Parietal lobe (tissue), 2 donors: ENCODE measurements around the gene LCE3E. TPM values are rescaled to one million over a fixed set of nuclear protein-coding genes. Genes with fewer than 3 reads are reported as not detected.

Experiments used
- small RNA-seq: library from RNA; depleted of rRNA; stranded (forward); fragments of <200 nt; gene quantifications from one replicate; pipeline ENCODE3, GENCODE V24; 2014; ENCODE audit warnings: low replicate concordance
- total RNA-seq: library from RNA; depleted of rRNA; stranded (reverse); fragments of >200 nt; gene quantifications from one replicate; pipeline ENCODE4 v1.2.3, GENCODE V29; 2014

The LCE3E gene, protein sequence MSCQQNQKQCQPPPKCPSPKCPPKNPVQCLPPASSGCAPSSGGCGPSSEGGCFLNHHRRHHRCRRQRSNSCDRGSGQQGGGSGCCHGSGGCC
- total RNA-seq: not detected

DNA sequence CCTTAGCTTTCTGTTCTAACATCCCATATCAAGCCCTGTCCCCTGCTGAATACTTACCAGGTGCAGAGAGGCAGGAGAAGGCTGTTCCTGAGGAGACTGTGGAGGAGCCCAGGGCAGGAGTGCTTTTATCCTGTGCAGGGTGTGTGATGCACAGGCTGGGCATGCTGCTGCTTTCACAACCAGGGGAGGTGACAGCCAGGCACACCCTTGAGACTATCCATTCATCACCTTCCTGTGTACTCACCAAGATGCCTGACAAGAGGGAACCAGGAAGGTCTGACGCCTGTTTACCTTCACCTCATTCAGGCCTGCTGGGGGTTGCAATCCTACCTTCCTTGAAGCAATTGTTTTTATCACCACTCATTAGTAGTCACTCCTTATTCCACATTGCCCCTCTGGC, at the start of gene LCE3E:
Gene LCE3E (minus strand): TSS at position 100 of the 400 bp plus-strand sequence. CDS start 572 bp downstream, outside the sequence.

DNA sequence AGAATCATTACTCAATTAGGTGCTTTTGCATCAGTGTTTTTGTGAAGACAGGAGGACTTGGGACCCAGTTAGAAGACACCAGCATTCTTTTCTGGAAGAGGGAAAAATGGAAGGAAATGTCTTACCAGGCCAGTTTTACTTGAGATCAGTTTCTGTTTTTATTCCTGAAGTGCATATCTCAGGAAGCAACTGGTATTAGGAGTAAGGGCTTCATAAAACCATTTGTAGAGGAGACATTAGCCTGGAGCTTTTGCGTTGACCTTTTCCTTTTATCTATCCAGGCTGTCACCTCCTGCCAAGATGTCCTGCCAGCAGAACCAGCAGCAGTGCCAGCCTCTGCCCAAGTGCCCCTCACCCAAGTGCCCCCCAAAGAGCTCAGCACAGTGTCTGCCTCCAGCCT, 46.9 kb upstream of the LCE3E start, which contains the start of gene LCE3B:
Gene LCE3B (plus strand): TSS at position 301 of the 400 bp plus-strand sequence. CDS start 0 bp downstream, at position 301.

DNA sequence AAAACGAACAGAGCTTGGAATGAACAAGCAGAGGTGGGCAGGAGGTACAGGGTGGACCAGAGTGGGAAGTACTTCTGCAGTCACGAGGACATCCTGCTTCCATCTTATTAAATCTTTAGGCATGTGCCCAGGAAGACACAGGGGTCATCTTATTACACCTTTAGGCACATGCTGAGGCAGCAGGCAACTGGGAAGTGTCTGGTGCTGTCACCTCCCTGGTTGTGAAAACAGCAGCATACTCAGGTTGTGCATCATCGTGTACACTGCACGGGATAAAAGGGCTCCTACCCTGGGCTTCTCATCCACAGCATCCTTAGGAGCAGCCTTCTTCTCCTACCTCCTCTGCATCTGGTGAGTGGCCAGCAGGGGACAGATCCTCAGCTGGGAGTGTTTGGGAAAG, 33.4 kb upstream of the LCE3E start, which contains the start of gene LCE3C:
Gene LCE3C (plus strand): TSS at position 301 of the 400 bp plus-strand sequence. CDS start 498 bp downstream, outside the sequence.

DNA sequence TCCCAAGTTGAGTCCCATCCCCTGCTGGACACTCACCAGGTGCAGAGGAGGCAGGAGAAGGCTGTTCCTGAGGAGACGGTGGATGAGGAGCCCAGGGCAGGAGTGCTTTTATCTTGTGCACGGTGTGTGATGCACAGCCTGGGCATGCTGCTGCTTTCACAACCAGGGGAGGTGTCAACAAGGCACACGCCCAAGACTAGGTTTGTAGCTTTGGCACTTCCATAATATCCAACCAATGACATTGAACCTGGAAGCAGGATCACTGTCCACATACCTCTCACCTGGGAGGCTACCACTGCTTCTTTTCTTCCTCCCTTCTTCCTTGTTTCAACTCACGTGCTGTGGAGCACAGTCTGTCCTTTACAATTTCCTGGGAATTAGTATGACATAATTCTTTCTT, 13.9 kb upstream of the LCE3E start, which contains the start of gene LCE3D:
Gene LCE3D (minus strand): TSS at position 84 of the 400 bp plus-strand sequence. CDS start 580 bp downstream, outside the sequence.

Small RNA genes lying within 50 kb of the gene (small RNA-seq; reads per million reads assigned to genes)
- not detected for gene LCE3B

Other genes with a start within 250 kb of the LCE3E start
- not detected for gene FLG, start 241.5 kb downstream of the LCE3E start, total RNA-seq
- not detected for gene FLG2, start 206.8 kb downstream of the LCE3E start, total RNA-seq
- gene CRNN, start 152.5 kb downstream of the LCE3E start, total RNA-seq: not detected
- not detected for gene LCE5A, start 56.0 kb downstream of the LCE3E start, total RNA-seq
- not detected for gene CRCT1, start 52.3 kb downstream of the LCE3E start, total RNA-seq
- gene LCE3D, start 13.7 kb upstream of the LCE3E start, total RNA-seq: not detected
- gene LCE3C, start 33.5 kb upstream of the LCE3E start, total RNA-seq: not detected
- not detected for gene LCE3B, start 47.0 kb upstream of the LCE3E start, total RNA-seq
- not detected for gene LCE3A, start 56.3 kb upstream of the LCE3E start, total RNA-seq
- not detected for gene LCE2D, start 96.6 kb upstream of the LCE3E start, total RNA-seq
- gene LCE2C, start 108.5 kb upstream of the LCE3E start, total RNA-seq: not detected
- not detected for gene LCE2B, start 119.3 kb upstream of the LCE3E start, total RNA-seq
- not detected for gene LCE2A, start 131.6 kb upstream of the LCE3E start, total RNA-seq
- gene LCE4A, start 141.4 kb upstream of the LCE3E start, total RNA-seq: not detected
- gene KPRP, start 191.2 kb upstream of the LCE3E start, total RNA-seq: not detected
- gene LCE1F, start 208.4 kb upstream of the LCE3E start, total RNA-seq: not detected
- gene LCE1E, start 219.5 kb upstream of the LCE3E start, total RNA-seq: not detected
- gene LCE1D, start 229.9 kb upstream of the LCE3E start, total RNA-seq: not detected
- not detected for gene LCE1C, start 239.9 kb upstream of the LCE3E start, total RNA-seq
- not detected for gene LCE1B, start 245.2 kb upstream of the LCE3E start, total RNA-seq